Mammary epithelial cell (primary cell): ENCODE measurements around the gene FAM50A.
A peak's percentile ranks its signal among the peaks of the same experiment; 100 is the strongest.

ENCODE experiments used
- EZH2 ChIP-seq: IDR thresholded peaks from 2 replicates; pipeline ENCODE4 v1.6.1; 2012; ENCODE audit warnings: low read length, inconsistent platforms, borderline replicate concordance
- TF ChIP-seq, protein P1 (sequence below), 2 donors: IDR thresholded peaks in 1 of 2; conservative IDR thresholded peaks in 1 of 2; 2 replicates each; pipeline ENCODE4 v1.5.1; 2011 to 2012; ENCODE audit warnings: inconsistent platforms in 2 of 2, low read length in 2 of 2, mild to moderate bottlenecking in 2 of 2, control low read depth in 1 of 2, low read depth in 1 of 2; ENCODE audit not compliant: insufficient read depth in 1 of 2; ENCODE audit errors: extremely low read depth in 1 of 2

- TF ChIP-seq, protein P1, sequence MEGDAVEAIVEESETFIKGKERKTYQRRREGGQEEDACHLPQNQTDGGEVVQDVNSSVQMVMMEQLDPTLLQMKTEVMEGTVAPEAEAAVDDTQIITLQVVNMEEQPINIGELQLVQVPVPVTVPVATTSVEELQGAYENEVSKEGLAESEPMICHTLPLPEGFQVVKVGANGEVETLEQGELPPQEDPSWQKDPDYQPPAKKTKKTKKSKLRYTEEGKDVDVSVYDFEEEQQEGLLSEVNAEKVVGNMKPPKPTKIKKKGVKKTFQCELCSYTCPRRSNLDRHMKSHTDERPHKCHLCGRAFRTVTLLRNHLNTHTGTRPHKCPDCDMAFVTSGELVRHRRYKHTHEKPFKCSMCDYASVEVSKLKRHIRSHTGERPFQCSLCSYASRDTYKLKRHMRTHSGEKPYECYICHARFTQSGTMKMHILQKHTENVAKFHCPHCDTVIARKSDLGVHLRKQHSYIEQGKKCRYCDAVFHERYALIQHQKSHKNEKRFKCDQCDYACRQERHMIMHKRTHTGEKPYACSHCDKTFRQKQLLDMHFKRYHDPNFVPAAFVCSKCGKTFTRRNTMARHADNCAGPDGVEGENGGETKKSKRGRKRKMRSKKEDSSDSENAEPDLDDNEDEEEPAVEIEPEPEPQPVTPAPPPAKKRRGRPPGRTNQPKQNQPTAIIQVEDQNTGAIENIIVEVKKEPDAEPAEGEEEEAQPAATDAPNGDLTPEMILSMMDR (conservative IDR thresholded peaks at IDR 0.05 in 1 of 2, IDR thresholded peaks at IDR 0.05 in 1 of 2; ENCODE audit: extremely low read depth in 1 of 2, insufficient read depth in 1 of 2, low read depth in 1 of 2, low read length in 2 of 2): peak in 1 of 2 donors; percentile 13
- no peak for TF ChIP-seq EZH2
Observed at GRCh38 chrX:154428176-154429171, 15.5 kb upstream of the FAM50A start, which contains the start of gene ATP6AP1.
